Stimulated activated CD4-positive, alpha-beta T cell treated with anti-CD3 and anti-CD28 coated beads, Interleukin-12 subunit alpha, Interleukin-12 subunit beta, amount 100 ng/mL, for 48 hours (primary cell): ENCODE results near the gene IL1R2.
A peak's percentile ranks its signal among the peaks of the same experiment; 100 is the strongest.

Source experiments
- DNase-seq, 3 donors: peaks; one replicate each; pipeline ENCODE4 v3.0.0-alpha.2; 2020; ENCODE audit warnings: low read depth in 2 of 3, low spot score in 1 of 3

IL1R2 gene

DNA sequence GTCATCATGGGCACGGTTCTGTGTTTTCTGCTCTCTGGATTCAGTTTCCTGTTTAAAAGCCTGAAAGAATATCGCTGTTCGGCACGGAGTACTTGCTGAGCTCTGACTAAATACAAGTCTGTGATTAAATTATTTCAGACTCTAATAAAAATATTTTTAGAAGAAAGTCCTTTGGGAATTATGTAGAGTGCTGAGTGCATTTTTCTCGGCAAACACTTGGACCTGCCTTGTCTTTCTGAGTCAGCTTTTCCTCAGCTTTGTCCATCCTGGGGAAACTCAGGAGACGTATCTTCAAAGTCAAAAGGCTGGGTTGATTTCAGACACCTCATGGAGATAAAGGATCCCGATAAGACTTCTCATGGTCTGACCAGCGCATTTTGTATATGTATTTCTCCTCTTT lies 45.9 kb downstream of the IL1R2 start:
- DNase-seq, result no peak

DNA sequence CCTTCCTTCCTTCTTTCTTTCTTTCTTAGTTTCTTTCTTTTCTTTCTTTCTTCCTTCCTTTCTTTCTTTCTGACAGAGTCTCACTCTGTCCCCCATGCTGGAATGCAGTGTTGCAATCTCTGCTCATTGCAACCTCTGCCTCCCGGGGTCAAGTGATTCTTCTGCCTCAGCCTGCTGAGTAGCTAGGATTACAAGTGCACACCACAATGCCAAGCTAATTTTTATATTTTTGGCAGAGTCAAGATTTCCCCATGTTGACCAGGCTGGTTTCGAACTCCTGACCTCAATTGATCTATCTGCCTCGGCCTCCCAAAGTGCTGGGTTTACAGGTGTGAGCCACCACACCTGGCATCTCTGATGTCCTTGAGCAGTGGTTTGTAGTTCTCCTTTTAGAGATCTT lies 48.5 kb downstream of the IL1R2 start:
- DNase-seq, result no peak

DNA sequence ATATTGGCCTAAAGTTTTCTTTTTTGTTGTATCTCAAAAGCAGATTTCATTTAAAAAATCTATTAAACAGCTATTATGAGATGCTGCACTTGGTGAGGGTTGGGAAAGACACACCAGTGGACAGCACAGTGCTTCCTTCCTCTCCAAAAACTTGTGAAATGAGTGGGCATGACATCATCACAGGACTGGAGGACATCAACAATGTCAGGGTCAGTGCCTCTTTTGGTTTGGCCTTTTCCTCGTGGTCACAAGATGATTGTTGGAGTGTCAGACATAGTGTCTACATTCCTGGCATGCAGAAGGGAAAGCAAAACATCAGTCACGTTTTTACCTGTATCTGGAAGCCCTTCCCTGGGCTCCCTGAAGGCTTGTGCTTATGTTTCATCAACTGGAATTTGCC lies 49.6 kb downstream of the IL1R2 start:
- no peak for DNase-seq

DNA sequence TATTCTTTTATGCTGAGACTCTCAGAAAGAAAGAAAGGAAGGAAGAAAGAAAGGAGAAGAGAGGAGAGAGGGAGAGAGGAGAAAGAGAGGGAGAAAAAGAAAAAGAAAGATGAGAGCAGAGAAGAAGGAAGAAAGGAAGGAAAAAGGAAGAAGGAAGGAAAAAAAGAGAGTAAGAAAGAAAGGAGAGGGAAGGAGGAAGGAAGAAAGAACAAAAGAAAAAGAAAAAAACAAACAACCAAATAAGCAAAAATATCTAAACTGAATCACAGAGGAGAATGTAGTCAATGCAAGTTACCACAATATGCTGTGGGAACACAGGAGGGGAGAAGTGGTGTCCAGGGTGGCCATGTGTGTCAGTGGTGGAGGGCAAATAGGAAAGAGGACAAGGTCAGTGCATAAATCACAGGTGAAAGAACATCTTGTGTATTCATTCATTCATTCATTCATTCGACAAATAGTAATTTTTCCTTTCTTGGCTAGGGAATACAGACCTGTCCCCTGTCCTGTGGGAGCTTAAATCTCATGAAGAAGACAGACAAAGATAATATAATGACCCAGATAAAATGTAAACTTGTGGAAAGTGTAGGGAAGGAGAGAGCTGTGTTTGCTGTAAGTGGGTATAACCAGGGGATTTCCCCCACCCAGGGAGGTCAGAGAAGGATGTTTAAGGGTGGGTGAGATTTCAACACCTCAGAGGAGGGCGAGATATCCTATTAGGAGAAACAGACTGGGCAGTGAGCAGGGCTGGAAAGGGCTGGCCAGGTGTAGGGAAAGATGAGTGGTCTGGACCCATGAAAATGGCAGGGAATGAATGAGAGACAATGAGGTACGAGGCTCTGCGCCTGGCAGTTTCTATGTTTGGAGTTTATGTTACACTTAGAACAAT lies 50.7 kb downstream of the IL1R2 start:
- DNase-seq, result no peak

DNA sequence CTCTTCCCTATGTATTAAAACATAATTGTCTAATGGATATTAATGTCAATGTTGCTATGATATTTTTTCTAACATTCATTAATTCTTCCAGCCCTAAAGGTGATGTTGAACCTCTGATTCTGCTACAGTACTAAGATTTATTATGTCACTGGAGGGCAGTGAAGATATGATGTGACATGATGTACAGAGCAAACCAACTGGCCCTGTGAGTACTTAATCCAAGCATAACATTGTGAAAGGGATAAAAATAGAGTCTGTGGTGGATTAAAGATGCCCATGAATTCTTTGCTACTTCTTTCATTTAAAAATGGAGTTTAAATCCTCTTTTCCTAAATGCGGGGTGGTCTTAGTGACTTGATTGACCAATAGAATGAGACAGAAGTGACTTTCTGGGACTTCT lies 51.8 kb downstream of the IL1R2 start:
- DNase-seq, result no peak

DNA sequence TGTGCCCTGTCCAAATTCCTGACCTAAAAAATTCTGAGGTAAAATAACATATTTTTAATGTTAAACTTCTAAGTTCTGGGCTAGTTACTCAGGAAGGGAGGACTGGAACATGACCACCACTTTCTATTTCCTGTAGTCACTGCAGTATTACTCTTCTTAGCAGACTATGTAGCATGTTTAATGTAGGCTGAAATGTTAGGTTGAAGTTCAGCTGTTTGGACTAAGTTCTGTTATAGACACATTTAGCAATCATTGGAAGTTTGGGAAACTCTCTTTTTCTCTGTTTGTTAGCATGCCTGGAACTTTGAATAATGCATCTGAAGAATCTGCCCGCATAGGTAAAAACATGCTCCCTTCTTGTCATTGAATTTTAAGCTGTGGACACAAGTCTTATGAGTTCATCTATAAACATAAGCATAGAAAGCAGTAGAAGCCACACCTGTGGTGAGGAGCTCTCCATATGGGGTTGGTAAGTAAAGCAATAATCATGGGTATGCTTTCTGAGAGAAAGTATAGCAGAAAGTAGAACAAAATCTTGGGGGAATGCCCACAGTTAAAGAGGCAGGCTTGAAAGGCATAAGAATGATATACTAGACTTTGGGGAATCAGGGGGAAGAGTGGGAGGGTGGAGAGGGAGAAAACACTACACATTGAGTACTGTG lies 52.6 kb downstream of the IL1R2 start:
- DNase-seq, result no peak

DNA sequence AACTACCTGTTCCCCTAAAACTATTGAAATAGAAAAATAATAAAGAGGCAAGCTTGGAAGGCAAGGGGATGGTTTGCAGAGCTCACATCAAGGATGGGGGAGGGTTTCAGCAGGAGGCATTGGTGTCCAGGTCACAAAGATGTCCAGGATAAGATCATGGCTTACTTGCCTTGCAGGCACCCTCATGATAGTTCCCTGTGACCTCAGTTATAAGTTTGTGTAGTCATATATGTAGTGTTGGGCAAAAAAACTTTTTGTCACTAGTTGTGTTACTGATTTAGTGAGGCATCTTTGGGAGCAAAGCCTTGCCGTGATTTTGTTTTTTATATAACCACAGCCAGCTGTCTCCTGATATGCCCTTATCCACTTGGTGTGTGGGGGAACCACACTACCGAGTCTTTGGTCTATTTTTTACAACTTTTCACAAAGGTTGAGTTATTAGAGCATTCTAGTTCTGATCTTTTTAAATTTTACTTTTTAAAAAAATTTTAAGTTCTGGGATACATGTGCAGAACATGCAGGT lies 53.3 kb downstream of the IL1R2 start:
- DNase-seq, result no peak

DNA sequence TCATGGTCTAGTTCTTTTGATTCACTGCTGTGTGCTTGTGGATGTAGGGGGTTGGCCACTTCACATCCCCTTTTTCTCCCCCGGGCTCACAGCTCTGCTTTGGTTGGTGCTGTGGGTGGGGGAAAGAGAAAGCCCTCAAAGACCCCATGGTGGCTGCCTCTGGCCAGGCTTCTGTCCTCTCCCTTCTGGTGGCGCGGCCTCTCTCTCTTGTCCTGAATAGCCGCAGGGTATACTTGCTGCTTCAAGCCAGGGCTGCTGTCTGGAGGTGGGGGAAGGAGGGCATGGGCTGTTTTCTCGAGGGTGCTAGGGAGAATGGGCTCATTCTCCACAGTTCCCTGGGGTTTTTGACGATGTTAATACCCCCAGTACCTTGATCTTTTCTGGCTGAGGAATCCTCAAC lies 53.9 kb downstream of the IL1R2 start:
- no peak for DNase-seq

DNA sequence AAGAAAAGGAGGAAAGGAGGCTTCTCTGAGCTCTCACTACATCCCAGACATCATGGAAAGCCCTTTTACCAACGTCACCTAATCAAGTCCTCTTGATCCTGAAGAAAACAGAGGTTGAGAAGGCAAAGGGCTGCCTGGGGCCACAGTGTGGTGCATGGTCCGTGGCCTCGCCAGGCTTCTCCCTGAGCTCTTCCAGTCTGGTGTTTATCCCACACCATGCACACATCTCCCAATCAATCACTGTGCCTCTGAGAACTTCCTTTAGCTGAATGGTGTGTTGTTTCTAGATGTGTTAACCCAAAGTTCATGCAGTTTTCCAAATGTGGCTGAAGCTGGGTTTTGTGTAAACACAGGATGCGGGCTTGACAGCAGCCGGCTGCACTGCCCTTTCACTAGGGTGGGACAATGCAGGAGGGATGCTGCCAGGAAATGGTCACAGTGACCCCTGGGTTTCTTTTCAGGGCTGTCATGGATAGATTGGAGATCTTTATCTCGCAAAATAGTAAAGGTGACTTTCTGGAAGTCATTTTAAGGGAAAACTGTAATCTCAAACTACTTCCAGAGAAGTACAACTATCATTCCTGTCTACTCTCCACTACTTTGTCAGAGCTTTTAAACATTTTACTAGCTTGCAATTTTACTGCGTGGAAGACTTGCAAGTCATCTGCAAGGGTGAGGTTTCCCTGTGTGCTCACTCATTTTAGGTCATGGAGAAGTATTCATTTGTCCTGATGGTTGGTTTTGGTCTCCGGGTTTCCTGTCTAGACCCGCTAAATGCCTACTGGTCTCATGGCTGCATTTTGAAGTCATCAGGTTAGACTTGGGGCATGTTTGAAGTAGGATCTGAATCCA lies 54.6 kb downstream of the IL1R2 start:
- no peak for DNase-seq

DNA sequence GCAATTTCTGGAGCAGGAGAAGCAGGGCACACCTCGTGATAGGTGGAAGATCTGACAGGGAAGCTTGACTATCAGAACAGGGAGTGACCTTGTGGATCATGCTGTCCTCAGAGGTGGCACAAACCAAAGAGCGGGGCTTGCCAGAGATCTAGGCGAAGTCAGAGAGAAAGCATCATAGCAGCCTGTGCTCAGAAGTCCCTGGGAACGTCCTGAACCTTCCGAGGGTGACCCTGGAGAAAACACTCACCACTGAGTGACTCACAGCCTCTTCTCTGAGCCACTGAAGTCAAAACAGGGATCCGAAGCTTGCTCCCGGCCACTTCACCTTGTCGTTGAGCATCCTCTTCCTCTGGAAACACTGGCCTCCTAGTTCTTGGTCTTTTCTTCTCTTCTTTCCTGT lies 56.7 kb downstream of the IL1R2 start:
- no peak for DNase-seq

DNA sequence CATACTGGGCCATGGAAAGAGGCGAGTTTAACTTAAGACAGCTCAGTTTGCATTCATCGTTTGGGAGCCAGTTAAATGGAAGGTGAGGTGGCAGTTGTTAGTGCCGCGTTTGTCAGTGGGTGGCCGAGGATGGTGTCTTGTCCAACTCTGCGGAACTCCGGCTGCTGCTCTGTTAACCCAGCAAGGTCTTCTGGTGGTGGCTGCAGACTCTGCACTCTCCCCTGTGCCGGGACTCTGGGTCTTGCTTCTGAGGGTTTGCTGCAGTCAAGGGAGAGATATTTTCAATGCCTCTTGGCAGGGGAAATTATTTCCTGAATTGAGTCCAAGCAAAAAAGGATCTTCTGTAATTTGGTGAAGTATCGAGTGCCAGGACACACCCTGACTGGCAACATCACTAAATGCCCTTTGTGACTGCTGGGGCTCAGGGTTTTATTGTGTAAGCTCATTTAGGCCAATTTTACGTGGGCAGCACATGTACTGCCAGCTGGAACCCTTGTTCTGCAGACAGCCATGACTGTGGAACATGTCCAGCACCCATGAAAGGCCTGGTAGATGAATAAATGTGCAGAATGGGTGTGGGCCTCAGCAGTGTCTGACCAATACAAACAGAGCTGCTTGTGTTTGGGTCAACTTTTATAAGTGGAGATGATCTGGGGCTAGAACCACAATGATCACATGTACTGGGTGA lies 58.1 kb downstream of the IL1R2 start:
- no peak for DNase-seq

DNA sequence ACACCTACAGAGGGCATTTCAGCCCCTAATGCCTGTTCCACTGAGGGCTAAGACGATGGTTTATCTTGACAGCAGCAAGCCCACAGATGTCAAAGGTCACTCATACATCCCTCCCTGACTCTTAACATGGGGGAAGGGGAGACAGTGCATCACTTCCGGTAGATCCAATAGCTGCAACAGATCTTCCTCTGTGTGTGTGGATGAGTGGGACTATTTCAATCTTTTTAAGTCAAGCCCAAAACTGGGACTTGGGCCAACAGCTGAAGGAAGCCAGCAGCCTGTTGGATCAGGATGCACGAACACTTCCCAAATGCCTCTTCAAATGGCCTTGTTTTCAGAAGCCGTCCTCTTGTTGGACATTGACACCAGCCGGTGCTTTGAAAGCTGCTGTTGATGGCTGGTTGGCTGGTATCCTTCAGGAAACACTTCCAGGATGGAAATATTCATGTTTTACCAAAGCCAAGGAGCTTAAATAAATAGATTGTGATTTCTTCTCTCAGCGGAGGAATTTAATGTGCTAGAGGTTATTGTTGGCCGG lies 59.2 kb downstream of the IL1R2 start:
- DNase-seq, result no peak

DNA sequence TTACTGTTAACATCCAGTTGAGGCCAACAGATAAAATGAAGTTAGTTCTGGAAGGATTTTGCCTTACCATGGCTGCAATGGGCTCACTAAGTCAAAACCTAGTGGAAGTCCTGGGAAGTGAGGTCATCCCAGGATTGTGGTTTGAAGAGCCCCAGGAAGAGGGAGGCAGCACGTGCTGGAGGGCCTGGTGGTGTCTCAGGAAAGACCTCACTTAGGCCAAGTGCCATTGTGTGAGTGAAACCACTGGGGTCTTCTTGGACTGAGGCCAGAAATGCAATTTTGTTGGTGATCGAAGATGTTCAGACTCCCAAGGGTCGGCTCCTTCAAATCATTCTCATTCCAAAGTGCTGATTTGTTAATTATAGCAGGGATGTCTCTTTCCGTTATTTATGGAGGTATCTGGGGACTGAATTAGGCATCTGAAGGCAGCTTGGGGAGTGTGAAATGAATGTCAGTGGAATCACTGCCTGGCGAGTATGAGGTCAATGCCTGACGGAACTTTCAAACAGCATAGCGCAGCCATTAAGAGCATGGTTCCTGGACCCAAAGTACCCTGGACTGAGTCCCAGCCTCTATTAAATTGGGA lies 60.0 kb downstream of the IL1R2 start:
- DNase-seq, result no peak

DNA sequence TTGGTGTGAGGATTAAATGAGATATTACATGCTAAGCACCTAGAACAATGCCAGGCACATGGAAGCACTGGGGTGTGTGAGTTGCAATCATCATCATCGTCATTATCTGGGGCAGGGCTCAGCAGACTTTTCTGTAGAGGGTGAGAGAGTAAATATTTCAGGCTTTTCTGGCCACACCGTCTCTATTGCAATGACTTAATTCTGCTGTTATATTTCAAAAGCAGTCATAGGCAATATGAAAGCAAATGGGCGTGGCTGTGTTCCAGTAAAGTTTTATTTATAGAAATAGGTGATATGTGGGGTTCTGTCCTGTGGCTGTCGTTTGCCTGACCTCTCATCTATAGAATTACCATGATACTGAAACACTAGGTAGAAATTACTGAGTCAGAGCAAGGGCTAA lies 60.6 kb downstream of the IL1R2 start:
- DNase-seq, result no peak

DNA sequence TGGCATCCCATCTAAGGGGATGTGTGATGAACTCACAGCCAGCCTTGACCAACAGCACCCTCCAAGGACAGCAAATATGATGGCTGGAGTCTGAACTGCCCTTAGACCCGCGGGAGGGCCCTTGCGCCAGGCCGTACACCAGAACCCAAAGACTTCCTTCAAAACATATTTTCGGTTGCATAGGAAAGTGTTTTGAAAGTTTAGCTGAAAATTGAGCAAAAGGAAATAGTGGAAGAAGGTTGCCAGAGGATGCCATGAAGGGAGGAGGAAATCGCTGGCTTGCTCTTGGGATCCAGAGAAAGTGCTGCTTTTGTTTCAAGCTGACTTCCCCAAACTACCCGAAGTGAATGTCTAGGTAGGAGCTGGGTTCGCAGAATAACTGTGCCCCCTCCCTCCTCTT lies 61.3 kb downstream of the IL1R2 start:
- no peak for DNase-seq

DNA sequence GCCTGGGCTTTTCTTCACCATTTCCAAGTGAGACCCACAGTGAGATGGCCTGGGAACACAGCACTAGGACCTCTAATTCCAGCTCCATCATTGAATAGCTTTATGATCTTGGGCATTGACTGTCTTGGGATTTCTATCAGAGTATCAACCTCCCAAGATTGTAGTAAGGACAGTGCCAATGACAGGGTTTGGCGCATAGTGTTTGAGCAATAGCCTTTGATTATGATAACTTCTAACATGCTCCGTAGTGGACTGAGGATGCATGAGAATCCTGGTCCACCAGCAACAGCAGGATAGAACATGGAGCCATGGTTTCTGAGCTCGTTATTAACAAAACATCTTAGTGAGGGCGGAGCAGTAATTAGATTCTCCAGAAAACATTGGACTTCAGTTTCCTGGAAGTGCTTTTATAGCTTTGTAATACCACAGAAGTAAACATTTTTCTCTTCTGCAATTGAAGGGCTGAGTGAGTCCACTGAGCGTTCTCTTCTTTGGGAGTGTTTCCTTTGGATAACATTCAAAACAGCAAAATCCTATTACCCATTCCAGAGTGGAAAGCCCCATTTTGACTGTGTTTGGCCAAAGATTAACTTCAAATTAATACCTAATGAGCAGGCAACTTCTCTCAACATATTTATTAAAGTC lies 63.7 kb downstream of the IL1R2 start:
- no peak for DNase-seq

DNA sequence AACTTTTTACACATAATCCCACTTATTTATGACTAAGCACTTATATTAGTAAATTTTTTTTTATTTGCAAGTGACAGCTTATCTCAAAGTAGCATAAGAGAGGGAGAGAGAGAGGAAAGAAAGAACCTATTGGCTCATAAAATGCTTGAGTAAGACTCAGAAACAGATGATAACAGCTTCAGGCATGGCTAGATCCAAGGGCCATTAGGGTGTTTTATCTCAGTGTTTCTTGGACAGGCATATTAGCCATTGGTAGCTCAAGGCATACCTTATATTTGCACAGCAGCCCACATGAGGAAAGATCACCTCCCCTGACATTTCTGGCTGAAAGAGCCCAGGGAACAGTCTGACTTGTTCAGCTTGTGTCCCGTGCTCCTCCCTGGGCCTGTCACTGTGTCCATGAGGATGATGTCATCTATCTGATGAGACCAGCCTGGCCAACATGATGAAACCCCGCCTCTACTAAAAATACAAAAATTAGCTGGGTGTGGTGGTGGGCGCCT lies 64.4 kb downstream of the IL1R2 start:
- no peak for DNase-seq

DNA sequence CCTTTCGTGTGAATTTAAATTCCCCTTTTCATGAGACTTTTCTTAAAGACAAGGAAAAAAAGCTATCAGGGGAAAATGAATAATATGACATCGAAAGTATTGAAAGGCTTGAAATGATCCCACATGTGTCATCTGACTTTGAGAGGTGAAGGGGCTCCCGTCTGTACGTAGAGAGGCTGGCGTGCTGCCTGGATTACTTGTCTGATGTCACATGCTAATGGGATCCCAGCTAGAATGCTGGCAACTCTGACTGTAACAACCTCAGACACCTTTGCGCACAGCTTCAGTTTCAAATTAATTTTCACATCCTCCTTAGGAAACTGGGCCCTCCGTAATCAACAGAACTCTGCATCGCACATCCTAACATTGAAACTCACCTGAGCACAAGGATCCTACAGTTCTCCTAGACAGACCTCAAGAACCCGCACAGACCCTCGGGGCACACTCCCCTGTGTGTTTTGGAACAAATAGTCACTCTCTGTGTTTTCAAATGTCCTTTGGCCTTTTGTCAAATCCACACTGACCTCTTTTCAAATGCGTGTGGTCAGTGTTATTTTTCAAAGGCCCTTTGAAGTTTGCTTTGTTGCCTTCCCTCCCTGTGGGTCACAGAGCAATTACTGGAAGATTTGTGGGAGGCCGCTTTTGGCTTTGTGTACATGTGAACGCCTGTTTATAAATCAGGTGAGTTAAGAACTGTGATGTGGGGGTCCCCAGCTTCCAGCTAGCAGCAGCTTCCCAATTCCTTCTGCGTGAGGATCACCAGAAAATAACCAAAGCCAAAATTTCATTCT lies 65.9 kb downstream of the IL1R2 start:
- DNase-seq, result peak; percentile 24 to 42 (median 30)

DNA sequence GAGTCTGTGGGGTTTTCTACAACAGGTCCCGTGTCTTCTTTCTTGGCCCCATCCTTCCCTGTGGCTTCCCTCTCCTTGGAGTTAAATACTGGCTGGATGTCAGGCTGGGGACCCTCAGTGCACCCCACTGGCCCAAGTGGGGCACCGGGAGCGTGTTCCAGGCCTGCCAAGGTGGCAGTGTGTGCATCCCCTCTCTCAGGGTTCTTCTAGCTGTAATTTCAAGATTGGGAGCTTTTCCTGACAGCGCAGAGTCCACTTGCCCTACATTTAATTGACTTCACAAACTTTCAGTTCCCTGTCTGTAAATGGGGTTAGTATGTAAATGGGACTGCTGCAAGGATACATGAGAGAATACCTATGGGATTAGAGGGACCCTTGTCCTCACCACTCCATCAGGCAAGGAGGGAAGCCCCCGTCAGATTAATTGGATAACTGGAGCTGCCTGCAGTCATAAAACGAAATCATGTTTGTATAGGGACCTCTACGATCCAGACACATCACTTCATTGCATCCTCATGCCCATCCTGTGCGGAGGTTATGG lies 66.6 kb downstream of the IL1R2 start:
- DNase-seq, result no peak
